GM04503 (cell line): ENCODE results near the gene MFSD12.
"Not testable (repeated sequence)": the region's sequence is repeated elsewhere in the genome, so short reads cannot be mapped to it uniquely, and the experiment has no call there.

Experiments
- DNase-seq: peaks from one replicate; pipeline ENCODE4 v3.0.0-alpha.2; 2012; ENCODE audit warnings: low read depth

The MFSD12 gene

DNA sequence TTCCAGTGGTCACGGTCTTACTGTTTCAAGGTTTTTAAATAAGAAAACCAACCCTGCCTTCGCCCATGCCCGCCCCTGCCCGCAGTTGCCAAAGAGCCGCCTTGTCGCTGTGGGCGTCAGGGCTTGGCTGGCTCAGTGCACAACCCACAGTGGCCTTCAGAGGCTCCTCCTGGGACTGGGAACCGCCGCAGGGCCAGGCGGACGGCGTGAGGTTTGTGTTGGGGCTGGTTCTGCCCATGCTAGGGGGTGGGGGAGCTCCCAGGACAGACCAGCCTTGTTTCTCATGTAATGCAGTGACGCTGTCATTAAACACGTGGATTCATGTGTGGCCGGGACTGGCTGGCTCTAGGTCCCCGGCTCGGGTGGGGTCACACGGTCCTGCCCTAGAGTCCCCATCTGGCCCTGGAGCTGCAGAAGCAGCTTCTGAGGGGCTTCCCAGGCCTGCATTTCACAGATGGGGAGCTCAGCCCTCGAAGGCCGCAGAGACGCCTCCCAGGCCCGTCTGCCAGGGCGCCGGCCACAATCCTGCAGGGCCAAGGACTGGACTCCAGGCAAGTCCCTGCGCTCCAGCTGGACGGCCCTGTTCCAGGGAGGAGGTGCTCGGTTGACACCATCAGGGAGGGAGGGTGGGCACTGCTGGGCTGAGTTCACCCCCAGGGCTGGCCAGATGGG, 20.8 kb downstream of the MFSD12 start:
- DNase-seq: no peak

DNA sequence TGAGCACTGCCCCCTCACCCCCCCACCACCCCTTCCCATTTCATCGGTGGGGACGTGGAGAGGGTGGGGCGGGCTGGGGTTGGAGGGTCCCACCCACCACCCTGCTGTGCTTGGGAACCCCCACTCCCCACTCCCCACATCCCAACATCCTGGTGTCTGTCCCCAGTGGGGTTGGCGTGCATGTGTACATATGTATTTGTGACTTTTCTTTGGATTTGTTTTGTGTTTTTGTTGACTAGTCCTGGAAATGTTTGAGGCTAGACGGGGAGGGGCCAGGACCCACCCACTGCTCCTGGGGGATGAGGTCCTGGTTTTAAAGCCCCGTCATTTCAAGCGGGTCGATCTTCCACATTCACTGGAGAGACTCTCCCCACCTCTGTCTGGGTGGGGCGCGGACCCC, 21.4 kb downstream of the MFSD12 start:
- no peak for DNase-seq

DNA sequence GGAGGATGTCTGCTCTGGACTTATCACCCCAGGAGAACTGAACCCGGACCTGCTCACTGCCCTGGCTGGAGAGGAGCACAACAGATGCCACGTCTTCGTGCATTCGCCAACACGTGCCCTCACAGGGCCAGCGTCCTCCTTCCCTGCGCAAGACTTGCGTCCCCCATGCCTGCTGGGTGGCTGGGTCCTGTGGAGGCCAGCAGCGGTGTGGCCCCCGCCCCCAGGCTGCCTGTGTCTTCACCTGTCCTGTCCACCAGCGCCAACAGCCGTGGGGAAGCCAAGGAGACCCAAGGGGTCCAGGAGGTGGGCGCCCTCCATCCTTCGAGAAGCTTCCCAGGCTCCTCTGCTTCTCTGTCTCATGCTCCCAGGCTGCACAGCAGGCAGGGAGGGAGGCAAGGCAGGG, 21.8 kb downstream of the MFSD12 start:
- no peak for DNase-seq

DNA sequence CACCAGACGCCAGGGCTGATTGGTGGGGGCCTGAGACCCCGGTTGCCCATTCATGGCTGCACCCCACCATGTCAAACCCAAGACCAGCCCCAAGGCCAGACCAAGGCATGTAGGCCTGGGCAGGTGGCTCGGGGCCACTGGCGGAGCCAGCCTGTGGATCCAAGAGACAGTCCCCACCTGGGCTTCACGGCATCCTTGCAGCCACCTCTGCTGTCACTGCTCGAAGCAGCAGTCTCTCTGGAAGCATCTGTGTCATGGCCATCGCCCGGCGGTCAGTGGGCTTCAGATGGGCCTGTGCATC, 22.2 kb downstream of the MFSD12 start:
- DNase-seq: no peak

DNA sequence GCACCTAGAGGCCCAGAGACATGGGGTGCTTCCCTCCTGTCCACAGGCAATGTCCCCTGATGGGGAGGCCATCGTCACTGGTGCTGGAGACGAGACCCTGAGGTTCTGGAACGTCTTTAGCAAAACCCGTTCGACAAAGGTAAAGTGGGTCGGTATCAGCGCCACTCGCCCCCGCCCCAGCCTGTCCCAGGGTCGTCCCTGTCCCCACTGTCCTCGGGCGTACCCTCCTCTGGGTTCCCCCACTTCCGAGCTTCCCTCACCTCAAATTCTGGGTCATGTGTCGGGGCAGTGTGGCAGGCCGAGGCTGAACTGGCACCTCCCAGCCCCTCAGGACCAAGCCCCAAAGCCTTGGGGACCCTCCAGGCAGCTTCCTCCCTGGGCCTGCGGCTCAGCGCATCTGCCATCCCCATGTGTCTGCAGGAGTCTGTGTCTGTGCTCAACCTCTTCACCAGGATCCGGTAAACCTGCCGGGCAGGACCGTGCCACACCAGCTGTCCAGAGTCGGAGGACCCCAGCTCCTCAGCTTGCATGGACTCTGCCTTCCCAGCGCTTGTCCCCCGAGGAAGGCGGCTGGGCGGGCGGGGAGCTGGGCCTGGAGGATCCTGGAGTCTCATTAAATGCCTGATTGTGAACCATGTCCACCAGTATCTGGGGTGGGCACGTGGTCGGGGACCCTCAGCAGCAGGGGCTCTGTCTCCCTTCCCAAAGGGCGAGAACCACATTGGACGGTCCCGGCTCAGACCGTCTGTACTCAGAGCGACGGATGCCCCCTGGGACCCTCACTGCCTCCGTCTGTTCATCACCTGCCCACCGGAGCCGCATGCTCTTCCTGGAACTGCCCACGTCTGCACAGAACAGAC, 22.8 kb downstream of the MFSD12 start:
- no peak for DNase-seq

DNA sequence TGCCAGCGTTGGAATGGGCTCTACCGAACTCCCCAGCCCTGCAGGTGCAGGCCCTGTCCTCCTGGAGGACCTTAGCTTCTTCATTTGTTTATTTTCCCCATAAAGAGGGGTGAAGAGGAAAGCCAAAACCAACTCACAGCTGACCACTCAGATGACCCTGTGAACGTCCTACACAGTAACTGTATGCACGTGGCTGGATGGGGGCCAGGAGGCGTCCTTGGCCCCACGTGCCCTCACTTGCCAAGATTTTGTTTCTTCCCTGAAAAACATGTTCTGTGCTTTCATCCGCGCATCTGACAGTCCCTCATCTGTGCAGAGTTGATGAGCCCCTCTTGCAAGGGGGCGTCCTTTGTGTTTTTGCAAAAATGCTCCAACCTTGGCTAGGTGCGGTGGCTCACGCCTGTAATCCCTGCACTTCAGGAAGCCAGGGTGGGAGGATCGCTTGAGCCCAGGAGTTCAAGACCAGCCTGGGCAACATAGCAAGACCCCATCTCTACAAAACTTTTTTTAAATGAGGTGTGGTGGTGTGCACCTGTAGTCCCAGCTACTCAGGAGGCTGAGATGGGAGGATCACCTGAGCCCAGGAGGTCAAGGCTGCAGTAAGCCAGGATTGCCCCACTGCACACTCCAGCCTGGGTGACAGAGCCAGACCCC, 23.7 kb downstream of the MFSD12 start:
- no peak for DNase-seq

DNA sequence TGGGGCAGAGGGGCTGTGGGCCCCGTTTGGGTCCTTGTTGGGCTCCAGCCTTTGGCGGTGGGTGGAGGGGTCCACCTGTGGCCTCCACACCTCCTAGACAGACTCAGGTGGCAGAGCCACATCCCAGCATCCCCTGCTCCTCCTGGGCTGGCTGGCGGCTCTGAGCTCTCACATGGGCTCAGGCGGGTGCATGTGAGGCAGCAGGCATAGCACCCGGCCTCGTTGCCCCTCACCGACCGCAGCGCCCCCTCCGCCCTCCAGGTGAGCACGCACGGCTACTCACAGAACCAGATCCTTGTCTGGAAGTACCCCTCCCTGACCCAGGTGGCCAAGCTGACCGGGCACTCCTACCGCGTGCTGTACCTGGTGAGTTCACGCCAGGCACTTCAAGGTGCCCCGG, 24.4 kb downstream of the MFSD12 start:
- DNase-seq: no peak

DNA sequence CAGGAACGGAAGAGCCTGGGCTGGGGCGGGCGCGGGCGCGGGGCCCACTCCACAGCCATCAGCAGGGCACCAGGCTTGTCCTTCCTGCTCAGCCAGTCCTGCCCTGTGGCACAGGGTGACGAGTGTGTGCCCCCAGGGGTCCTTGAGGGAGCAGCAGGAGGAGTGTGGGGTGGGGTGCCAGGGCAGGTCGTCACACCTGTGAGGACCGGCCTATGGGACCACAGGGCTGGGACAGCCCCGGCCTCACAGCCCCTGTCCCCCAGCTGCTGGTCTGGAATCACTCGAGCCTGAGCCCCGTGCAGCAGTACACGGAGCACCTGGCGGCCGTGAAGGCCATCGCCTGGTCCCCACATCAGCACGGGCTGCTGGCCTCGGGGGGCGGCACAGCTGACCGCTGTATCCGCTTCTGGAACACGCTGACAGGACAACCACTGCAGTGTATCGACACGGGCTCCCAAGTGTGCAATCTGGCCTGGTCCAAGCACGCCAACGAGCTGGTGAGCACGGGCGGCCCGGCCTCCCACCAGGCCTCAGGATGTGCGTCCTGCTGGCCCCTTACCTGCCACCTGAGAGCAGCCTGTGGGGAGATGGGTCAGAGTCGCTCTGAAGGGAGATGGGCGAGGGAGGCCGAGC, 25.1 kb downstream of the MFSD12 start:
- DNase-seq: no peak

DNA sequence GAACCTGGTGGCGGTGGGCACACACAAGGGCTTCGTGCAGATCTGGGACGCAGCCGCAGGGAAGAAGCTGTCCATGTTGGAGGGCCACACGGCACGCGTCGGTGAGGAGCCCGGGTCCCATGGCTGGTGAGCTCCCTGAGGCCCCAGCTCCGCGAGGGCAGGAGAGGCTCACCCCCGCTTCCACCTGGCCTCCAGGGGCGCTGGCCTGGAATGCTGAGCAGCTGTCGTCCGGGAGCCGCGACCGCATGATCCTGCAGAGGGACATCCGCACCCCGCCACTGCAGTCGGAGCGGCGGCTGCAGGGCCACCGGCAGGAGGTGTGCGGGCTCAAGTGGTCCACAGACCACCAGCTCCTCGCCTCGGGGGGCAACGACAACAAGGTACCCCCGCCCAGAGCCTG, 25.7 kb downstream of the MFSD12 start:
- DNase-seq: no peak

DNA sequence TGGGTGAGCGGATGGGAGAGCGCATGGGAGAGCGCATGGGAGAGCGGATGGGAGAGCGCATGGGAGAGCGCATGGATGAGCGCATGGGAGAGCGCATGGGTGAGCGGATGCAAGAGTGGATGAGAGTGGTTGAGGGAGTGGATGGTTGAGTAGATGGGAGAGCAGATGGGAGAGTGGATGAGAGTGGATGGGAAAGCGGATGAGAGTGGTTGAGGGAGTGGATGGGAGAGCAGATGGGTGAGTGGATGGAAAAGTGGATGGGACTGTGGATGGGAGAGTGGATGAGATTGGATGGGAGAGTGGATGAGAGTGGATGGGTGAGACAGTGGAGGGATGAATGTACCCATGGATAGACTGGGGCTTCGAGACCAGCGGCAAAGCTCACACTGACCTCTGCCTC, 27.0 kb downstream of the MFSD12 start:
- no peak for DNase-seq

DNA sequence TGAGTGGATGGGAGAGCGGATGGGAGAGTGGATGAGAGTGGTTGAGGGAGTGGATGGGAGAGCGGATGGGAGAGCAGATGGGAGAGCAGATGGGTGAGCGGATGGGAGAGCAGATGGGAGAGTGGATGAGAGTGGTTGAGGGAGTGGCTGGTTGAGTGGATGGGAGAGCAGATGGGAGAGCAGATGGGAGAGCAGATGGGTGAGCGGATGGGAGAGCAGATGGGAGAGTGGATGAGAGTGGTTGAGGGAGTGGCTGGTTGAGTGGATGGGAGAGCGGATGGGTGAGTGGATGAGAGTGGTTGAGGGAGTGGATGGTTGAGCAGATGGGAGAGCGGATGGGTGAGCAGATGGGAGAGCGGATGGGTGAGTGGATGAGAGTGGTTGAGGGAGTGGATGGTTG, 28.1 kb downstream of the MFSD12 start:
- DNase-seq: not testable (repeated sequence)

DNA sequence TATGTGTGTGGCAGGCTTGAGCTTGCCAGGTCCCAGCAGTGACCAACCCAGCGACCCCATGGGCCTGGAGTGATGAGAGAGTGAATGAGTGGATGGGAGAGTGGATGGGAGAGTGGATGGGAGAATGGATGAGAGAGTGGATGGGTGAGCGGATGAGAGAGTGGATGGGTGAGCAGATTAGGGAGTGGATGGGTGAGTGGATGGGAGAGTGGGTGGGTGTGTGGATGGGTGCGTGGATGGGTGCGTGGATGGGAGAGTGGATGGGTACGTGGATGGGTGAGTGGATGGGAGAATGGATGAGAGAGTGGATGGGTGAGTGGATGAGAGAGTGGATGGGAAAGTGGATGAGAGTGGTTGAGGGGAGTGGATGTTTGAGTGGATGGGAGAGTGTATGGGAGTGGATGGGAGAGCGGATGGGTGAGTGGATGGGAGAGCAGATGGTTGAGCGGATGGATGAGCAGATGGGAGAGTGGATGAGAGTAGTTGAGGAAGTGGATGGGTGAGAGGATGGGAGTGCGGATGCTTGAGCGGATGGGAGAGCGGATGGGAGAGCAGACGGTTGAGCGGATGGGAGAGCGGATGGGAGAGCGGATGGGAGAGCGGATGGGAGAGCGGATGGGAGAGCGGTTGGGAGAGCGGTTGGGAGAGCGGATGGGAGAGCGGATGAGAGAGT, 28.7 kb downstream of the MFSD12 start:
- DNase-seq: no peak

DNA sequence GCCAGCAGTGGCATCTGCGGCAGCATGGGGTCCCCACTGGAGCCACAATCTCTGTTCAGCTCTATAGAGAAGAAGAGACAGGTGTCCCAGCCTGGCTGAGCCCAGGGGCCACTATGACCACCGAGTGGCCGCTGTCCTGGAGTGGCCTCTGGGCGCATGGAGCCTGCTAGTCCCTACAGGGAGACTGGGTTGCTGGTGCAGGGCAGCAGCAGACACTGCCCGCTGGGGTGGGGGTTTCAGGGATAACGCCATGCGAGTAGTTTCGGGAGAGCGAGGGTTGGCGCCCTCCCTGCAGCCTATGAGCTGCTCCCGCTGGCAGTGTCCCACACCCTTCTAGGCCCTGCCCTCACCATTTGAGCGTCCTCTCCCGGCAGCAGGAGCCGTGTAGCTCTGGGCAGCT, 29.3 kb downstream of the MFSD12 start:
- no peak for DNase-seq

DNA sequence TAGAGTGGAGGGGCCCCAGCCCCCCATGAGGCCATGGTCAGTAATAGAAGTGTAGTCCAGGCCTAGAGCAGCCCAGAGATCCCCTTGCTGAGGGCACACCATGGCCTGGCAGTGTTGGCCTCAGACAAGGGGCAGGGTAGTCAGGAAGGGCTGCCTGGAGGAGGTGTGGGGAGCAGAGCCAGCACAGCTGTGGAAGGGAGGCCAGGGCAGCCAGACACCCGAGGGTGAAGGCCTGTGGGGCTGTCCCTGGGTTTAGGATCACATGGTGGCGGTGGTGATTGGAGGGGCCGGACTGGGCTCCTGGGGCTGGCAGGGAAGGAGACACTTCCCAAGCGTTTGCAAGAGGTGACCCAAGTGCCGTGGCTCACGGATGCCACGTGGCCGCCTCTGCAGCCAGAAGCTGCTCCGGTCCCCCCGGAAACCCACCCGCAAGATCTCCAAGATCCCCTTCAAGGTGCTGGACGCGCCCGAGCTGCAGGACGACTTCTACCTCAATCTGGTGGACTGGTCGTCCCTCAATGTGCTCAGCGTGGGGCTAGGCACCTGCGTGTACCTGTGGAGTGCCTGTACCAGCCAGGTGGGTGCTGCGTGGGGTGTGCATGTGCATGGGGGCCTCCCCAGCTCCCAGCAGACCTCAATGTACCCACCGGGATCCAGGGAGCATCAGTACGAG, 30.0 kb downstream of the MFSD12 start:
- DNase-seq: no peak

DNA sequence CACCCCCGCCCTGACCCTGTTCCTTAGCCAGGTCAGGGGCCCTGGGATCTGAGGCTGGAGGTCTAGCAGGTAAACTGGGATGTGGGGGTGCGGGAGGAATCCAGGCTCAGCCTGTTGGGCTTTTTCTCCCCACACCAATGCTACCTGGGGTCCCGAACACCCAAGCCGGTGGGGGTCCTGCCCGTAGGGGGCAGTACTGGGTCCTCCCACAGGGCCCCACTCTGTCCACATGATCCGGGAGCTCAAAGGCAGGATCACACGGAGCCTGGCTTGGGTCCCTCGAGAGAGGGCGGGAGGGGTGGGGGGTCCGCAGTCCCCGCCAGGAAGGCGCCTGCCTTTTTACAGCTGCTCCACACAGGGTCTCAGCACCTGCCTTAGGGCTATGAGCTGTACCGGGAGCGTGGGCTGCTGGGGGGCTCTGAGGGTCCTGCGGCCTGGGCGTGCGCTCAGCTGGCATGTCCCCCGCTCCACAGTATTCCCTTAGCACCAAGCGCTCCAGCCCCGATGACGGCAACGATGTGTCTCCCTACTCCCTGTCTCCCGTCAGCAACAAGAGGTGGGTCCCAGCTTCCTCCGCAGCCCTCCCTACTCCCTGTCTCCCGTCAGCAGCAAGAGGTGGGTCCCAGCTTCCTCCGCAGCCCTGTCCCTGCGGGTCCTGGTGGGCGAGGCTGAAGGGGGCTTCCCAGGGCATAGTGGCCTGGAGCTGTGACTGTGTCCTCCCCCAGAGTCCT, 30.7 kb downstream of the MFSD12 start:
- DNase-seq: no peak

DNA sequence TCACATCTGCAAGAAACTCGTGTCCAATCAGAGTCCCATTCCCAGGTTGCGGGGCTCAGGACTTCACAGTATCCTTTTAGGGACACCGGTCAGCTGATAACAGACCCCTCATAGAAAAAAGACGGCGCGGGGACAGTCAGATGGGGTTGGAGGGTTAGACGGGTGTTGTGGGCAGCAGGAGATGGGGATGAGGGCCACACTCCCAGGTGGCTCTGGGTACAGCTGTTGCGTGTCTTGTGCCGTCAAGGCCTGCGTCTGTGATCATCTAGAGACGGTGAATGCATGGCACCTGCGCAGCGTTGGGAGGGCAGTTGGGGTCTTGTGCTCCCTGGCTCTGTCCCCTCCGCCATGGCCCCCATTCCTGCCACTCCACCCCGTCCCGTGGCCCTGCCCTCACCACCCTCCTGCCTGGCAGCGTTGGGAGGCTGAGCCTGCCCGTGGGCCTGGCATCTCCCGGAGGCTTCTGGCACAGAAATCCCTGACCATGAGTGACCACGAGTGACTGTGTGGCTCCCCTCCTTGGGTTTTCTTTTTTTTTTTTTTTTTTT, 32.4 kb downstream of the MFSD12 start:
- no peak for DNase-seq

DNA sequence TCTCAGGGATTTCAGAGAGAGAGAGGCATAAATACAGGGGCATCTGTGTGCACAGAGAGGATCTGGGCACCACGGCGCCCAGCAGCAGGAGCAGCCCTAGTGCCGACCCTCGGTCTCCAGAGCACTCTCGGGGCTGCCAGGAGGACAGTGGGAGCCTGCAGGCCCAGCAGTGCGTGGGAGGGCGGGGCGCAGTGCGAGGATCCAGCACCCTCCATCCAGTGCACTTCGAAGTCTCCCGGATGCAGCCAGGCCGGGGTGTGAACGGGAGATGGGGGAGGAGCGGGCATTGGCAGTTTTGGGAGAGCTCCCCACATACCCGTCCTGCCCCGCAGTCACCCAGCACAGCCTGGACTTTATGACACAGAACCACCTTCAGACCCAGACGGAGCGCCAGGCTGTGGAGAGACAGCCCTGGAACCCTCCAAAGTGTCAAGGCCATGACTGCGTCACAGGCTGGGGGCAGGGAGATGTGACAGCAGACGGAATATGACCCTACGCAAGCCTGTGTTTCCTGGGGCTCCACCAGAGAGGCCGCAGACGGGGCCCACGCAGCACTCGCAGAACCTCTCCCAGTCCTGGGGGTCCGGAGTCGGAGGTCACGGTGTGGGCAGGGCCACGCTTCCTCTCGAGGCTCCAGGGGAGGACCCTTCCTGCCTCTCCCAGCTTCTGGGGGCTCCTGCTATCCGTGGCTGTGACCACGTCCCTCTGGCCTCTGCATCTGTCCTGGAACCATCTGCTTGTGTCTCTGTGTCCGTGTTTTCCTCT, 33.1 kb downstream of the MFSD12 start:
- DNase-seq: no peak

DNA sequence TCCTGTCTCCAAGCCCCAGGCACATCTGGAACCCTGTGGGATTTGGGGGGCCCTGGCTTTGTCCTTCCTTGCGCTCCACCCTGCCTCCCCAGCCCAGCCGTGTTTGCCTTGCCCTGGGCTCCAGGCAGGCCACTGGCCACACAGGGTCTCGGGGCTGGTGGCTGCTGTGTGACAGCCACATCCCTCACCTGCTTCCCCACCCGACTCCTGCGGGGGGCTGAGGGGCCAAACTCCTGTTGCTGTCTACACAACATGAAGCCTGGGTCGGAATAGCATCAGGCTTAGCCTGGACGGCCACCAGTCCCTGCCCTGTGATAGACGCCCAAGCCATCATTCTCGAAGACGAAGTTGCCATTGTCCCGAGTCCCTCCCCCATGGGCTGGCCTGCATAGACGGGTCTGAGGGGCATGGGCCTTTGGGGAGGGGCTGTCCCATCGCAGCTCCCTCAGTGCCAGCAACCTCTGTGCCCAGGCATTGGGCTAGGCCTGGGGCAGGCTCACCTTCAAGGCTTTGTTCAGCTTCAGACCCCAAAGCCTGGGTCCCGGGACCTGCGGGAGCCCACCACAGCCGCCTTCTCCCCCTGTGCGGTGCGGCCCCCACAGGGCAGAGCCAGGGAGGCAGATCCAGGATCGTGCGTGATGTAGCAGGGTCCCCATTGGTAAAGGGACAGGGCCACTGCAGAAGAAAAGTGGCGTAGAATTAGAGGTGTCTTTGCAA, 33.9 kb downstream of the MFSD12 start:
- no peak for DNase-seq
